Cardiac muscle cell (in vitro differentiated cells and primary cell): ENCODE data around the gene EFL1. TPM values are rescaled to one million over a fixed set of nuclear protein-coding genes. Genes with fewer than 3 reads are reported as not detected.

ENCODE experiments used
- DNase-seq, 2 donors: peaks; one replicate each; pipeline versions ENCODE4 v3.0.0 to v3.0.0-alpha.2; 2010 to 2017; ENCODE audit warnings: low read depth in 1 of 2, low spot score in 1 of 2
- H3K27ac ChIP-seq: fragments of 200-600 bp; sonication (generic); 2 replicates; pipeline ENCODE4 v1.5.1; 2016
- H3K27me3 ChIP-seq: fragments of 200-600 bp; sonication (generic); 2 replicates; pipeline ENCODE4 v1.6.0; 2016; ENCODE audit warnings: control low read depth
- H3K36me3 ChIP-seq: fragments of 200-600 bp; sonication (generic); 2 replicates; pipeline ENCODE4 v1.5.1; 2016; ENCODE audit warnings: control low read depth
- H3K4me1 ChIP-seq: fragments of 200-600 bp; sonication (generic); 2 replicates; pipeline ENCODE4 v1.8.1; 2017; ENCODE audit warnings: low read depth, mild to moderate bottlenecking, mixed run types
- H3K4me3 ChIP-seq: fragments of 200-600 bp; sonication (generic); 2 replicates; pipeline ENCODE4 v1.5.1; 2016; ENCODE audit warnings: mild to moderate bottlenecking
- H3K9me3 ChIP-seq: fragments of 200-600 bp; sonication (generic); 2 replicates; pipeline ENCODE4 v1.5.1; 2017; ENCODE audit warnings: low read depth, mild to moderate bottlenecking, control low read depth
- CTCF ChIP-seq: IDR thresholded peaks from 2 replicates; pipeline ENCODE4 v1.5.1; 2012; ENCODE audit warnings: low read depth, mild to moderate bottlenecking, low read length
- polyA plus RNA-seq: library from polyadenylated mRNA; unstranded; fragments of >200 nt; fragmentation: Nextera tagmentation; extraction: Ambion mirVana; gene quantifications from 2 replicates; pipeline ENCODE4 v1.2.1, GENCODE V29; 2016
- total RNA-seq: library from RNA; depleted of rRNA; stranded (reverse); fragments of >200 nt; gene quantifications from 2 replicates; pipeline ENCODE4 v1.2.3, GENCODE V29; 2016

EFL1 gene
- total and polyA plus RNA-seq, 2 experiments from 2014 or later: 46.7 to 54.8 TPM

DNA sequence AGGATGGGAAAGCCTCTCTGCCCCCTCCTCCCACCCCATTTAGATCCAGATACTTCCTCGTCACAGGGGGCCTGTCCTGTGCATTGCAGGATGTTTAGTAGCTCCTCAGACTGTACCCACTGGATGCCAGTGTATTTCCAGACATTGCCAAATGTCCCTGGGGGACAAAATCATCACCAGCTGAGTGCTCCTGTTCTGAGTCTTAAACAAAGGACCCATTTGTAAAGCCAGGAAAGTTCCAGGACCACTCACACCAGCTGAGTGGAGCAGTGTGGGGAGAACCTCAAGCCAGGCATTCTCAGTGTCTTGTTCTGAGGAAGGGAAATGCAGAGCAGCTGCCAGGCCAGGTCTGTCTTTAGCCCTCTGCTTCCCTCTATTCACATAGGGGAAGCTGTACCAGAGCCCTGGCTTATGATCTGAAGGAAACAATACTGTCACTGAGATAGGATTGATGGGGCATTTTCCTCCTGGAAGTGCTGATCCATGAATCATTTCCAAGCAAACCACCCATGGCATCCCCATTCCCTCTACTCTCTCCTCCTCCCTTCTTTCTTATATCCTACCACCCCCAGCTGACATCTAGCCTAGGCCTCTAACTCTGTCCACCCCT, 149.3 kb downstream of the EFL1 start:
- no peak overlapping the region for H3K27ac ChIP-seq
- H3K4me1 ChIP-seq: no peaks in the 10 kb centered on the region
- no peaks in the 10 kb centered on the region for H3K36me3 ChIP-seq
- no peak for TF ChIP-seq CTCF
- H3K4me3 ChIP-seq: no peak overlapping the region
- DNase-seq: no peak
- no peaks in the 10 kb centered on the region for H3K9me3 ChIP-seq
- H3K27me3 ChIP-seq: no peaks in the 10 kb centered on the region

- no peak overlapping the region for H3K27ac ChIP-seq
- H3K4me3 ChIP-seq: no peak overlapping the region
- no peak for TF ChIP-seq CTCF
- no peaks in the 10 kb centered on the region for H3K36me3 ChIP-seq
- DNase-seq: no peak
- H3K27me3 ChIP-seq: no peaks in the 10 kb centered on the region
- no peaks in the 10 kb centered on the region for H3K9me3 ChIP-seq
- no peaks in the 10 kb centered on the region for H3K4me1 ChIP-seq
These were observed 150.6 kb downstream of the EFL1 start for GRCh38 chr15:82111918-82112317.

DNA sequence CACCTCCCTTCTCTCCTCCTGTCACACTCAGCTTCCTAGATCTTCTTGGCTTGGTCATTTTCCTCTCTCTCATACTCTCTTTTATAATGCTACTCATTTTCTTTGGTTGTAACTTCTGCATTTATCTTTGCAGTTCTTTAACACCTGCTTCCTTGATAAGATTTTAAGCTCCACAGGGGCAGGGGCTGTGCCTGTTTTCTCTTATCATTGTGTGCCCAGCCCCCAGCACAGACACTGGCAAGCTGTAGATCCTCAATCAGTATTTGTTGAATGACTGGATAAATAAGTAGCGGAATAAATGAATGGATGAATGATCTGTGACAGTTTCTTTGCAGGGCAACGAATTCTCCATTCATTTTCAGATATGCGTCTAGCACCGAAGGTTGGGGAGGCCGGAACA, 152.4 kb downstream of the EFL1 start:
- no peak for DNase-seq
- TF ChIP-seq CTCF: no peak
- no peaks in the 10 kb centered on the region for H3K4me1 ChIP-seq

DNA sequence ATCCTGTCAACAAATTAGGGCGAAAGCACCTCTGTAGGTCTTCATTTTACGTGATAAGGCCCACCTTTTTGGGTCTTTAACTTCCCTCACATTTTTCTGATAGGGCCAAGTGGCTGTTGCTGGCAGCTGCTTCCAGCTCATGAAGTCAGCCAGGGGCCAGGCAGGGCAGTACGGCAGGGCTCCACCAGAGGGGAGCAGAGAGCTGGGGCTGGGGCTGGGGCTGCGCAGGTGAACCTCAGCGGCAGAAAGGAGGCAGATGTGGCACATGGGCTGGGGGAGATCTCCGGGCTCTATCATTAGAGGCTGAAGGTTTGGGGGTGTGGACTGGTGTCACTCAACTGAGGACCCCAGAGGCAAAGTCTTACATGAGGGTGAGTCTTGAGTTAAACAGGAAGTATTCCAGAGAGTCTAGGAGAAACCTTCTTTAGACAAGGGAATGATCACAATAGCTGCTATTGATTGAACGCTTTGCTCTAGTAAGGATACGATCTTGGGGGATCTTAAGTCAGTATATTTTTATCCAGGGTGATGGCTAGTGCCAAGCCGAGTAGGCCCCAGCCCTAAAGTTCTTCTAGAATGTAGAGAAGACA, 153.9 kb downstream of the EFL1 start:
- Histone ChIP-seq H3K4me3 (no peak overlapping the region), H3K36me3 (no peaks in the 10 kb centered on the region), H3K9me3 (no peaks in the 10 kb centered on the region), H3K27ac (no peak overlapping the region), H3K4me1 (no peaks in the 10 kb centered on the region), H3K27me3 (no peaks in the 10 kb centered on the region)
- TF ChIP-seq CTCF: peak; percentile 93
- peak; percentile 61 to 63 for DNase-seq

More for the DNA sequence above, 152.4 kb downstream of the EFL1 start:
- H3K36me3 ChIP-seq: no peaks in the 10 kb centered on the region
- no peak overlapping the region for H3K27ac ChIP-seq
- H3K27me3 ChIP-seq: no peaks in the 10 kb centered on the region
- H3K9me3 ChIP-seq: no peaks in the 10 kb centered on the region
- H3K4me3 ChIP-seq: no peak overlapping the region

DNA sequence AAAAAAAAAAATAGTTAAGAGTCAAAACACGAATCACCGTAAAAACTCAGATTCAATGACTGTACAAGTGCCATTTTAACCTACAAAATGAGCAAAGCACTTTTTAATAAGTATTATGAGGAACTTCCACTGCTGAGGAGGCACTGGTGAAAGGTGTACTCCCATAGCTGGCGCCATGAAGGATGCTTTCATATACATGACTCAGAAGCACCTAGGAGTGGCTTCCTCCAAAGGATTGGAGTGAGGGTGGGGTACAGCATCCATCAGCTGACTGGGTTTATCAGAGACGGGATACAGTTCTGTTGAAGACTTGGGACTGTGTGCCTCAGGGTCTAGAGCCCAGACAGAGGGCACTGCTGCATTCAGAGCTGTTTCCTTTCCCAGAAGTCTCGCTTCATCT, 155.9 kb downstream of the EFL1 start:
- Histone ChIP-seq H3K4me3 (no peak overlapping the region), H3K36me3 (no peaks in the 10 kb centered on the region), H3K9me3 (no peaks in the 10 kb centered on the region), H3K27me3 (no peaks in the 10 kb centered on the region), H3K27ac (no peak overlapping the region), H3K4me1 (no peaks in the 10 kb centered on the region)
- no peak for TF ChIP-seq CTCF
- DNase-seq: no peak
